Measurements from ENCODE around the gene ZBTB25. TPM values are rescaled to one million over a fixed set of nuclear protein-coding genes. Genes with fewer than 3 reads are reported as not detected.

The ZBTB25 gene
- total and polyA plus RNA-seq, 10 of the 15 experiments (the other 5 are each of a cell fraction or from before 2014, with no cell fraction given): 4.1 to 33.9 (median 9.7) TPM

GRCh38 chr14:64440494-64440893, 63.1 kb downstream of the ZBTB25 start:
- H4K20me1 ChIP-seq (ENCODE audit: control insufficient read depth, insufficient read depth): no peaks in the 10 kb centered on the region
- H3K4me3 ChIP-seq: no peak overlapping the region
- intact Hi-C loops (cut with micrococcal nuclease; ENCODE audit: unreplicated experiment) (no loop called here), in situ Hi-C loops (cut with MboI) (no loop called here)
- 98% methylated on average over 3 of the region's 3 CpGs for WGBS (ENCODE audit: insufficient coverage, insufficient replicate concordance, low lambda C conversion rate, missing lambda C conversion rate)
- no peak for DNase-seq (ENCODE audit: low read depth, low spot score)
- H3K27me3 ChIP-seq (replicated peaks in 1 of 2; ENCODE audit: control insufficient read depth in 2 of 2, insufficient read depth in 2 of 2, low read length in 1 of 2): no peaks in the 10 kb centered on the region
- H2AFZ ChIP-seq (ENCODE audit: control insufficient read depth, low read depth, low read length): no peak overlapping the region
- no peak overlapping the region for H3K27ac ChIP-seq (ENCODE audit: control insufficient read depth, insufficient read depth)
- H3K4me2 ChIP-seq (ENCODE audit: control insufficient read depth, insufficient read depth): no peak overlapping the region
- no peak for FAIRE-seq
- CTCF ChIA-PET: interaction anchor here (1.0 to 3.4 kb wide), 5 partner anchors 9 to 38 kb away, joined by 3 to 17 read pairs (median 4); no protein-coding TSS in a partner anchor
- no TSS peak for BruUV-seq (replicated peaks)
- ATAC-seq: no peak
- H3K9ac ChIP-seq (ENCODE audit: control insufficient read depth, insufficient read depth, low read length): no peak overlapping the region
- peaks cover 23 to 40% of the 10 kb centered on the region in 2 experiments for H3K36me3 ChIP-seq (ENCODE audit: control insufficient read depth in 2 of 2, insufficient read depth in 2 of 2, low read length in 1 of 2)
- no peaks in the 10 kb centered on the region for H3K79me2 ChIP-seq (ENCODE audit: control insufficient read depth, insufficient read depth, low read length)
- RAD21 ChIA-PET (ENCODE audit: unreplicated experiment): interaction anchor here (0.6 to 1.1 kb wide), 3 partner anchors 11 to 1009 kb away, joined by 3 read pairs; no protein-coding TSS in a partner anchor
- POLR2A ChIA-PET: interaction anchor here (0.5 to 1.2 kb wide), 5 partner anchors 11 to 60 kb away, joined by 3 to 7 read pairs (median 5); no protein-coding TSS in a partner anchor
- SMC1A ChIA-PET (ENCODE audit: uncharacterized antibody, unreplicated experiment): interaction anchor here (0.8 to 2.8 kb wide), 7 partner anchors 10 to 84 kb away, joined by 3 to 11 read pairs (median 5); no protein-coding TSS in a partner anchor
- no peaks in the 10 kb centered on the region for H3K9me3 ChIP-seq (replicated peaks; ENCODE audit: control insufficient read depth, insufficient read depth, low read length)
- H3K4me1 ChIP-seq (ENCODE audit: control insufficient read depth, insufficient read depth, low read length): peaks cover 15% of the 10 kb centered on the region
- TF ChIP-seq EP300 (IDR thresholded peaks at IDR 0.05; ENCODE audit: borderline replicate concordance in 1 of 2, control insufficient read depth in 1 of 2, low read depth in 2 of 2, low read length in 2 of 2) (no peak), LARP7 (IDR thresholded peaks at IDR 0.05) (no peak), POLR2A (IDR thresholded peaks at IDR 0.05; ENCODE audit: low read depth, low read length) (no peak), WRNIP1 (IDR thresholded peaks at IDR 0.05; ENCODE audit: borderline replicate concordance, low read depth, low read length) (no peak), PRDM15 (CRISPR knock-in tag; IDR thresholded peaks at IDR 0.05) (no peak), SMAD1 (IDR thresholded peaks at IDR 0.05; ENCODE audit: low read depth, partially characterized antibody) (no peak), TAF1 (IDR thresholded peaks at IDR 0.05; ENCODE audit: borderline replicate concordance, low read depth, low read length) (no peak), POLR2AphosphoS2 (IDR thresholded peaks at IDR 0.05; ENCODE audit: low read depth, low read length) (no peak), RAD51 (IDR thresholded peaks at IDR 0.05) (no peak), BRCA1 (IDR thresholded peaks at IDR 0.05; ENCODE audit: low read depth, low read length) (no peak), FOXM1 (IDR thresholded peaks at IDR 0.05; ENCODE audit: low read depth, low read length) (no peak), E2F8 (IDR thresholded peaks at IDR 0.05; ENCODE audit: low read depth, partially characterized antibody) (no peak), ZBTB11 (CRISPR knock-in tag; IDR thresholded peaks at IDR 0.05) (no peak), STAT1 (conservative IDR thresholded peaks at IDR 0.05) (no peak), MTA2 (IDR thresholded peaks at IDR 0.05; ENCODE audit: low read depth) (no peak)

All from GM12878 (cell line).